ENCODE measurements around the gene PCDH12.

- TF ChIP-seq CTCF (IDR thresholded peaks at IDR 0.05 in 2 of 3, conservative IDR thresholded peaks at IDR 0.05 in 1 of 3; ENCODE audit: borderline replicate concordance in 1 of 3, insufficient read depth in 1 of 3, low read depth in 2 of 3, low read length in 2 of 3) (no peak), SIN3A (IDR thresholded peaks at IDR 0.05; ENCODE audit: low read depth) (no peak)
These were observed 41.5 kb downstream of the PCDH12 start for GRCh38 chr5:141916522-141916921.

All from HCT116 (cell line).